Activated CD8-positive, alpha-beta T cell treated with anti-CD3 and anti-CD28 coated beads, Interleukin-2, amount 10 ng/mL, durations not matched to agents 7 days and 5 days (primary cell): ENCODE measurements around the gene RANBP10. TPM values are rescaled to one million over a fixed set of nuclear protein-coding genes. Genes with fewer than 3 reads are reported as not detected.

Experiments
- ATAC-seq: fragments of 150-1000 bp; cut with Tn5 transposase; one replicate; pipeline ENCODE4 v1.10.0; 2021; ENCODE audit warnings: moderate library complexity
- CTCF ChIA-PET: fragments of 350-600 bp; sonication (Branson Sonifier 250); formaldehyde crosslinking; loops from one replicate; lab custom pipeline; 2021; ENCODE audit warnings: antibody characterized with exemption; lab: Charles Lee
- POLR2A ChIA-PET: fragments of 350-600 bp; sonication (Branson Sonifier 250); formaldehyde crosslinking; loops from one replicate; lab custom pipeline; 2021; ENCODE audit warnings: antibody characterized with exemption; lab: Charles Lee
- DNase-seq: peaks from one replicate; pipeline ENCODE4 v3.0.0-alpha.2; 2020
- H3K27ac Mint-ChIP-seq: one replicate; pipeline ENCODE4 v1.8.0; 2021; ENCODE audit warnings: mild to moderate bottlenecking, mixed read lengths
- H3K27me3 Mint-ChIP-seq: one replicate; pipeline ENCODE4 v1.8.0; 2021; ENCODE audit warnings: low read depth, mixed read lengths
- H3K36me3 Mint-ChIP-seq: one replicate; pipeline ENCODE4 v1.8.0; 2021; ENCODE audit warnings: low read depth, mixed read lengths
- H3K4me1 Mint-ChIP-seq: one replicate; pipeline ENCODE4 v1.8.0; 2021; ENCODE audit warnings: low read depth, mixed read lengths
- H3K4me3 Mint-ChIP-seq: one replicate; pipeline ENCODE4 v1.8.0; 2021; ENCODE audit warnings: mild to moderate bottlenecking, mixed read lengths
- H3K9me3 Mint-ChIP-seq: one replicate; pipeline ENCODE4 v1.8.0; 2022; ENCODE audit warnings: mixed read lengths; ENCODE audit not compliant: insufficient read depth
- total RNA-seq, 2 experiments: library from RNA; stranded (reverse); gene quantifications; one replicate each; pipeline ENCODE4 v1.2.3, GENCODE V29; 2021

RANBP10 gene
- total RNA-seq, 2 experiments from 2014 or later, result 25.9 to 30.5 TPM

DNA sequence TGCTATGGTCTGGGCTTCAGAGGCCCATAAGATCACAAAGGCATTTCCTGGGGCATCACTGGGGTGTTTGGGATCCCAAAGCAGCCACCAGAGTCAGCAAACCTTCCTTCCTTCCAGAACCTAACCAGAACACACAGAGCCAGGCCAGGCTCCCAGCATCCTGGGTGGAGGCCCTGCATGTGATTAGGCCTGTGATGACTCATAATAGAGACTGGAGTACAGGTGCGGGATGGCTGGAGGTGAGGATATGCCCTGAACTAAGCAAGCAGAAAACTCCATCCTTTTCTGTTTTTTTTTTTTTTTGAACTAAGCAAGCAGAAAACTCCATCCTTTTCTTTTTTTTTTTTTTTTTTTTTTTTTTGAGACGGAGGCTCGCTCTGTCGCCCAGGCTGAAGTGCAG lies 69.5 kb downstream of the RANBP10 start:
- DNase-seq (no peak), ATAC-seq (no peak)
- ChIA-PET CTCF (interaction anchor here (0.9 kb wide), 1 partner anchor 216 kb away, joined by 3 read pairs; no protein-coding TSS in a partner anchor), POLR2A (interaction anchor here (0.8 kb wide), 1 partner anchor 17 kb away, joined by 4 read pairs; the partner anchor contains the start of gene GFOD2)
- no peaks in the 10 kb centered on the region for H3K4me1 Mint-ChIP-seq
- no peaks in the 10 kb centered on the region for H3K27me3 Mint-ChIP-seq
- peaks cover 6% of the 10 kb centered on the region for H3K36me3 Mint-ChIP-seq
- H3K9me3 Mint-ChIP-seq, result no peaks in the 10 kb centered on the region
- no peak overlapping the region for H3K4me3 Mint-ChIP-seq
- no peak overlapping the region for H3K27ac Mint-ChIP-seq

- ATAC-seq, result no peak
- H3K4me1 Mint-ChIP-seq, result no peaks in the 10 kb centered on the region
- H3K27me3 Mint-ChIP-seq, result no peaks in the 10 kb centered on the region
- ChIA-PET POLR2A (no interaction called here), CTCF (no interaction called here)
- H3K9me3 Mint-ChIP-seq, result no peaks in the 10 kb centered on the region
- DNase-seq, result no peak
- peaks cover 15% of the 10 kb centered on the region for H3K36me3 Mint-ChIP-seq
- H3K27ac Mint-ChIP-seq, result no peak overlapping the region
- H3K4me3 Mint-ChIP-seq, result no peak overlapping the region
Measured at GRCh38 chr16:67734731-67735201, 71.6 kb downstream of the RANBP10 start.

- no peaks in the 10 kb centered on the region for H3K4me1 Mint-ChIP-seq
- no peak overlapping the region for H3K4me3 Mint-ChIP-seq
- CTCF ChIA-PET, result no interaction called here
- H3K36me3 Mint-ChIP-seq, result peaks cover 15% of the 10 kb centered on the region
- DNase-seq (no peak), ATAC-seq (no peak)
- H3K27me3 Mint-ChIP-seq, result no peaks in the 10 kb centered on the region
- H3K9me3 Mint-ChIP-seq, result no peaks in the 10 kb centered on the region
- POLR2A ChIA-PET, result no interaction called here
- no peak overlapping the region for H3K27ac Mint-ChIP-seq
Measured at GRCh38 chr16:67733734-67734470, 72.5 kb downstream of the RANBP10 start.

GRCh38 chr16:67731753-67732095 lies 74.6 kb downstream of the RANBP10 start:
- H3K27ac Mint-ChIP-seq, result peak overlapping the region; percentile 50
- DNase-seq (no peak), ATAC-seq (no peak)
- no peaks in the 10 kb centered on the region for H3K9me3 Mint-ChIP-seq
- no peaks in the 10 kb centered on the region for H3K27me3 Mint-ChIP-seq
- no peak overlapping the region for H3K4me3 Mint-ChIP-seq
- POLR2A ChIA-PET, result interaction anchor here (1.9 kb wide), 1 partner anchor 12 kb away, joined by 7 read pairs; the partner anchor contains the start of gene GFOD2
- H3K4me1 Mint-ChIP-seq, result no peaks in the 10 kb centered on the region
- H3K36me3 Mint-ChIP-seq, result peaks cover 15% of the 10 kb centered on the region
- CTCF ChIA-PET, result interaction anchor here (1.2 kb wide), 1 partner anchor 12 kb away, joined by 3 read pairs; the partner anchor contains the start of gene GFOD2

- ATAC-seq (no peak), DNase-seq (no peak)
- no peaks in the 10 kb centered on the region for H3K27me3 Mint-ChIP-seq
- ChIA-PET CTCF (no interaction called here), POLR2A (interaction anchor here (1.9 kb wide), 1 partner anchor 12 kb away, joined by 7 read pairs; the partner anchor contains the start of gene GFOD2)
- no peaks in the 10 kb centered on the region for H3K9me3 Mint-ChIP-seq
- H3K27ac Mint-ChIP-seq, result peak overlapping the region; percentile 50
- no peak overlapping the region for H3K4me3 Mint-ChIP-seq
- H3K36me3 Mint-ChIP-seq, result peaks cover 15% of the 10 kb centered on the region
- H3K4me1 Mint-ChIP-seq, result no peaks in the 10 kb centered on the region
Measured at GRCh38 chr16:67731071-67731752, 75.1 kb downstream of the RANBP10 start.

DNA sequence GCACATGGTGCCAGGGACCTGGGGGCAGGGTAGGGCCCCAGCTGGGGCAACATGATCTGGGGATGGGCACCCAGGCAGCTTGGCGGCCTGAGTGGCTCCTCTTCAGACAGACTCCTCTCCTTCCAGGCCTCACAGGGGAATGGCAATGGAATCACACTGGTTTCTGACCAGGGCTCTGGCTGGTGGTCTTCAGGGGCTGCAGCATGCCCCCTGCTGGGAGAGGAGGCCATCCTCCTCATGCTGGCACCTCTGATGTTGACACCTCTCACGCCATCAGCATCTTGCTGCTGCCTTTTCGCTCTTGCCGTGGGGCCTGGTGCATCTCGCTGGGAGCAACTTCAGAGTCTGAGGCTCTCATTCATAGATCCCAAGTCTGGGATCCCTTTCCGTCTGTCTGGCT lies 76.0 kb downstream of the RANBP10 start:
- ChIA-PET CTCF (no interaction called here), POLR2A (interaction anchor here (2.3 kb wide), 1 partner anchor 11 kb away, joined by 10 read pairs; the partner anchor contains the start of gene GFOD2)
- ATAC-seq (no peak), DNase-seq (no peak)
- Mint-ChIP-seq H3K9me3 (no peaks in the 10 kb centered on the region), H3K36me3 (peaks cover 15% of the 10 kb centered on the region), H3K4me3 (no peak overlapping the region), H3K27me3 (no peaks in the 10 kb centered on the region), H3K27ac (no peak overlapping the region), H3K4me1 (no peaks in the 10 kb centered on the region)

- ATAC-seq (no peak), DNase-seq (no peak)
- Mint-ChIP-seq H3K9me3 (no peaks in the 10 kb centered on the region), H3K4me1 (no peaks in the 10 kb centered on the region), H3K27me3 (no peaks in the 10 kb centered on the region), H3K36me3 (peaks cover 17% of the 10 kb centered on the region), H3K4me3 (no peak overlapping the region), H3K27ac (no peak overlapping the region)
- ChIA-PET CTCF (interaction anchor here (0.9 kb wide), 1 partner anchor 87 kb away, joined by 3 read pairs; no protein-coding TSS in a partner anchor), POLR2A (interaction anchor here (0.5 to 2.3 kb wide), 2 partner anchors 10 to 129 kb away, joined by 7 to 10 read pairs; partner anchors contain the start of gene GFOD2)
Measured at GRCh38 chr16:67729636-67730248, 76.6 kb downstream of the RANBP10 start.

- Mint-ChIP-seq H3K36me3 (peaks cover 15% of the 10 kb centered on the region), H3K27ac (no peak overlapping the region), H3K27me3 (no peaks in the 10 kb centered on the region), H3K4me3 (no peak overlapping the region), H3K4me1 (no peaks in the 10 kb centered on the region), H3K9me3 (no peaks in the 10 kb centered on the region)
- POLR2A ChIA-PET, result interaction anchor here (2.3 kb wide), 1 partner anchor 8 kb away, joined by 10 read pairs; the partner anchor contains the start of gene GFOD2
- DNase-seq (no peak), ATAC-seq (no peak)
- CTCF ChIA-PET, result no interaction called here
Measured at GRCh38 chr16:67727521-67728485, 78.6 kb downstream of the RANBP10 start.

DNA sequence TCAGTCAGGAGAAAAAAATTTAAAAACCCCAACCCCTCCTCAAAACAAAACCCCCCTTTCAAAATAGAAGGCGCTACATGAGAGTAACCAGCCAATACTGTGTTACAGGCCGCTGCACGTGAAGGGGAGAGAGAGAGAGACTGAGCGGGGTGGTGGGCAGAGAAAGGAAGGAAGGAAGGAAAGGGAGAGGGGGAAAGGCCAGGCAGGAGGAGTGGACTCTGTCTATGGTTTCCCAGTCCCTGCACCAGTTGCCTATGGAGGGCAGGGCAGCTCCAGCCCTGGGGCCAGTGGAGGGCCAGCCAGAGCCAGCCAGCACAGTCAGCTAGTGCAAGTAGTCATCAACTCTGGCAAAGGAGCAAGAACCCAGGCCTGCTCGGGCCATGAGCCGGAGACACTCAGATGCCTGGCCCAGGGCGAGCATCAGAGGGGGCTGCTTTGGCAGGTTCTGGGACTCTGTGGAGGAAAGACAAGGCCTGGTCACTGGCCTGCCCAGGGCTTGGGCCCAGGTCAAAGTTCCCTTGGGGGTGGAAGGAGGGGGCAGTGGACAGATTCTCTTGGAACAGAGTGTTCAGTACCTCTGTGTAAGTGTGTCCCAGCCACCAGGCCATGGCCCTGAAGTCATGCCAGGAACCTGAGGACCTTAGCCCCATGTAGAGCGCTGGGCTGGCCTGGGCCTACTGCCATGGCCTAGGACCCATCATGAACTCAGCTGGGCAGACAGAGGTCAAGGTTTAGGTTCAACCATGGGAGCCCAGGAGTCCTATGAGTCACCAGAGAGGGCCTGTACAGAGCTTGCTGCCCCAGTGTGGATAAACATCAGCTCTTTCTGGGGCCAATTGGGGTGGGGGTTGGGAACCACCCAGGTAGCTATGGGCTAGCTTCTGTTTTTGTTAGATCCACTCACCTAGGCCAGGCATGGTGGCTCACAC lies 80.0 kb downstream of the RANBP10 start:
- DNase-seq, result no peak
- ATAC-seq, result no peak
- no peaks in the 10 kb centered on the region for H3K9me3 Mint-ChIP-seq
- POLR2A ChIA-PET, result no interaction called here
- no peaks in the 10 kb centered on the region for H3K4me1 Mint-ChIP-seq
- no peak overlapping the region for H3K4me3 Mint-ChIP-seq
- no peaks in the 10 kb centered on the region for H3K27me3 Mint-ChIP-seq
- H3K27ac Mint-ChIP-seq, result no peak overlapping the region
- peaks cover 12% of the 10 kb centered on the region for H3K36me3 Mint-ChIP-seq
- CTCF ChIA-PET, result no interaction called here

DNA sequence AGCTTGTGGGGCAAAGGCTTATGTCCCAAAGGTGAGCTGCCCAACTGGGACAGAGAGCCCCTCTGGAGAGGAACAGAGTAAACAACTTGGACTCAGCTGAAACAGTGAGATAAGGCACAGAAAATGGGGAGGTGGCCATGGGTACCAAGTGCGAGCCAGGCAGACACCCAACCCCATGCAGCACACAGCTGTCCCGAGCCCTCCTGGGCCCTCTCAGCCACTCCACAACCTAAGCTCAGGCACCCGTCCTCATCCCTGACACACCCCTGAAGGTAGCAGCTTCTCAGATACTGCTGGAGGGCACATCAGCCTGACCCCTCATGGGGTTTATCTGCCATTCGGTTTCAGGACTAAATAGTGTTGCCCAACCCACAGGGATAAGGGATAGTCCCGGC lies 82.5 kb downstream of the RANBP10 start:
- ATAC-seq, result no peak
- ChIA-PET POLR2A (interaction anchor here (1.5 kb wide), 1 partner anchor 58 kb away, joined by 3 read pairs; no protein-coding TSS in a partner anchor), CTCF (interaction anchor here (1.2 to 1.3 kb wide), 2 partner anchors 93 to 203 kb away, joined by 4 to 5 read pairs; no protein-coding TSS in a partner anchor)

More for the DNA sequence above, 82.5 kb downstream of the RANBP10 start:
- DNase-seq, result no peak
- Mint-ChIP-seq H3K4me1 (peaks cover 14% of the 10 kb centered on the region), H3K9me3 (no peaks in the 10 kb centered on the region), H3K27me3 (no peaks in the 10 kb centered on the region), H3K36me3 (peaks cover 3% of the 10 kb centered on the region), H3K4me3 (no peak overlapping the region), H3K27ac (no peak overlapping the region)
